Globus pallidus (tissue), 1 donor: Measurements from ENCODE around the gene AMOTL1.

Source experiments
- DNase-seq: peaks from one replicate; pipeline ENCODE4 v3.0.0-alpha.2; 2015; ENCODE audit warnings: low spot score

Gene AMOTL1

GRCh38 chr11:94767701-94768601, at the start of gene AMOTL1:
TSS of gene AMOTL1 (plus strand) at chr11:94768356. CDS start at chr11:94768512, 156 bp downstream.
- peak; percentile 79 for DNase-seq

- no peak for DNase-seq
Observed at GRCh38 chr11:94719876-94720275, 48.3 kb upstream of the AMOTL1 start.

- no peak for DNase-seq
Observed at GRCh38 chr11:94721565-94722292, 46.4 kb upstream of the AMOTL1 start.

GRCh38 chr11:94722735-94723134, 45.4 kb upstream of the AMOTL1 start:
- no peak for DNase-seq

- DNase-seq: no peak
Observed at GRCh38 chr11:94725097-94725496, 43.1 kb upstream of the AMOTL1 start.

GRCh38 chr11:94727819-94728218, 40.3 kb upstream of the AMOTL1 start:
- DNase-seq: no peak

GRCh38 chr11:94728541-94728940, 39.6 kb upstream of the AMOTL1 start:
- no peak for DNase-seq

GRCh38 chr11:94728966-94729751, 39.0 kb upstream of the AMOTL1 start:
- no peak for DNase-seq

- no peak for DNase-seq
Observed at GRCh38 chr11:94730153-94730552, 38.0 kb upstream of the AMOTL1 start.

GRCh38 chr11:94731880-94732601, 36.1 kb upstream of the AMOTL1 start:
- DNase-seq: no peak

- no peak for DNase-seq
Observed at GRCh38 chr11:94732617-94733281, 35.4 kb upstream of the AMOTL1 start.

- no peak for DNase-seq
Observed at GRCh38 chr11:94734563-94735275, 33.4 kb upstream of the AMOTL1 start.

GRCh38 chr11:94735907-94736306, 32.2 kb upstream of the AMOTL1 start:
- DNase-seq: no peak

GRCh38 chr11:94737171-94737611, 31.0 kb upstream of the AMOTL1 start:
- DNase-seq: no peak

- no peak for DNase-seq
Observed at GRCh38 chr11:94738746-94739145, 29.4 kb upstream of the AMOTL1 start.

- no peak for DNase-seq
Observed at GRCh38 chr11:94739331-94739730, 28.8 kb upstream of the AMOTL1 start.

- DNase-seq: peak; percentile 32
Observed at GRCh38 chr11:94740083-94741021, 27.8 kb upstream of the AMOTL1 start.

GRCh38 chr11:94741022-94741679, 27.0 kb upstream of the AMOTL1 start:
- peak; percentile 34 for DNase-seq

GRCh38 chr11:94742665-94743064, 25.5 kb upstream of the AMOTL1 start:
- no peak for DNase-seq
